HCT116 (cell line): ENCODE results near the gene USP8. TPM values are rescaled to one million over a fixed set of nuclear protein-coding genes. Genes with fewer than 3 reads are reported as not detected.

ENCODE experiments used
- ATAC-seq: fragments of 200-7000 bp; cut with Tn5 transposase; 2 replicates; pipeline ENCODE4 v1.9.1; 2020; ENCODE audit warnings: mild to moderate bottlenecking, moderate library complexity
- BruUV-seq: library from RNA; stranded (reverse); fragments of 400-500 nt; replicated peaks from 2 replicates; lab custom pipeline; 2021; lab: Mats Ljungman, UMichigan
- CTCF ChIA-PET: fragments of 300-600 bp; sonication (Branson Sonifier 250); formaldehyde crosslinking; loops from one replicate; lab custom pipeline; 2021; ENCODE audit warnings: antibody characterized with exemption; lab: Charles Lee
- POLR2A ChIA-PET: fragments of 300-600, 350-600 bp; sonication (Branson Sonifier 250); formaldehyde crosslinking; loops from one replicate; lab custom pipeline; 2021; ENCODE audit warnings: antibody characterized with exemption; lab: Charles Lee
- RAD21 ChIA-PET, 2 experiments: fragments of 300-600 bp; sonication (Branson Sonifier 250); formaldehyde crosslinking; loops; one replicate each; lab custom pipeline; 2023; ENCODE audit warnings: low total read pairs in 2 of 2; ENCODE audit not compliant: uncharacterized antibody in 2 of 2, unreplicated experiment in 2 of 2, low non-redundant PET in 1 of 2; lab: Charles Lee
- DNase-seq: peaks from one replicate; pipeline ENCODE4 v3.0.0-alpha.2; 2010; ENCODE audit warnings: low read depth, low spot score
- H2AFZ ChIP-seq: fragments of 200-600 bp; shearing (Covaris generic), sonication (generic); 2 replicates; pipeline ENCODE4 v1.6.1; 2017; ENCODE audit warnings: low read depth, mixed run types, mixed read lengths, antibody characterized with exemption, low read length; ENCODE audit not compliant: poor library complexity, severe bottlenecking
- H3K27ac ChIP-seq: 2 replicates; pipeline ENCODE4 v1.5.1; 2012; ENCODE audit warnings: low read depth, low read length
- H3K27me3 ChIP-seq: fragments of 200-600 bp; sonication (generic); 2 replicates; pipeline ENCODE4 v1.6.1; 2016; ENCODE audit warnings: mixed run types, low read length, mixed read lengths; ENCODE audit not compliant: insufficient read depth
- H3K36me3 ChIP-seq, 2 experiments: fragments of 200-500 bp in 1 of 2; fragments of 200-600 bp in 1 of 2; sonication (Bioruptor generic) in 1 of 2; sonication (generic) in 1 of 2; 2 replicates each; pipeline versions ENCODE4 v1.5.1 to v1.6.1; 2014 to 2016; ENCODE audit warnings: low read length in 2 of 2, inconsistent platforms in 1 of 2, mixed read lengths in 1 of 2, mixed run types in 1 of 2; ENCODE audit not compliant: insufficient read depth in 2 of 2, control insufficient read depth in 1 of 2
- H3K4me1 ChIP-seq, 2 experiments: fragments of 200-600 bp in 1 of 2; sonication (generic) in 1 of 2; 2 replicates each; pipeline versions ENCODE4 v1.5.1 to v1.6.1; 2012 to 2017; ENCODE audit warnings: low read length in 2 of 2, inconsistent platforms in 1 of 2, mild to moderate bottlenecking in 1 of 2, mixed read lengths in 1 of 2, mixed run types in 1 of 2, moderate library complexity in 1 of 2; ENCODE audit not compliant: insufficient read depth in 2 of 2, control insufficient read depth in 1 of 2
- H3K4me2 ChIP-seq: fragments of 200-600 bp; sonication (generic); 2 replicates; pipeline ENCODE4 v1.6.1; 2017; ENCODE audit warnings: mixed run types, low read length, mixed read lengths
- H3K4me3 ChIP-seq, 2 experiments: fragments of 200-600 bp in 1 of 2; sonication (generic) in 1 of 2; replicated peaks in 1 of 2; 2 replicates each; pipeline ENCODE4 v1.5.1; 2011 to 2016; ENCODE audit warnings: low read length in 2 of 2, control low read depth in 1 of 2, low read depth in 1 of 2, mild to moderate bottlenecking in 1 of 2, mixed read lengths in 1 of 2, mixed run types in 1 of 2
- H3K79me2 ChIP-seq: fragments of 200-600 bp; sonication (generic); 2 replicates; pipeline ENCODE4 v1.6.1; 2017; ENCODE audit warnings: mild to moderate bottlenecking, mixed run types, low read length, moderate library complexity, mixed read lengths; ENCODE audit not compliant: insufficient read depth
- H3K9ac ChIP-seq: fragments of 200-600 bp; sonication (generic); 2 replicates; pipeline ENCODE4 v1.6.1; 2016; ENCODE audit warnings: low read length, mixed read lengths
- H3K9me2 ChIP-seq: fragments of 200-600 bp; sonication (generic), shearing (Covaris generic); 2 replicates; pipeline ENCODE4 v1.6.1; 2017; ENCODE audit warnings: mixed run types, mild to moderate bottlenecking, moderate library complexity; ENCODE audit not compliant: insufficient read depth
- H3K9me3 ChIP-seq, 2 experiments: fragments of 200-500 bp in 1 of 2; fragments of 200-600 bp in 1 of 2; sonication (Bioruptor generic) in 1 of 2; sonication (generic) in 1 of 2; 2 replicates each; pipeline ENCODE4 v1.6.1; 2014 to 2017; ENCODE audit warnings: low read length in 2 of 2, mixed read lengths in 2 of 2, inconsistent platforms in 1 of 2, low read depth in 1 of 2, mild to moderate bottlenecking in 1 of 2, mixed run types in 1 of 2, moderate library complexity in 1 of 2; ENCODE audit not compliant: control insufficient read depth in 1 of 2, insufficient read depth in 1 of 2
- H4K20me1 ChIP-seq: fragments of 200-600 bp; sonication (generic), shearing (Covaris generic); 2 replicates; pipeline ENCODE4 v1.6.1; 2017; ENCODE audit warnings: mixed run types, mild to moderate bottlenecking, moderate library complexity; ENCODE audit not compliant: insufficient read depth
- ATF3 ChIP-seq: IDR thresholded peaks from 2 replicates; pipeline ENCODE4 v1.6.1; 2012
- CBX3 ChIP-seq: IDR thresholded peaks from 2 replicates; pipeline ENCODE4 v1.6.1; 2012; ENCODE audit warnings: low read depth
- CEBPB ChIP-seq: IDR thresholded peaks from 2 replicates; pipeline ENCODE4 v1.6.1; 2012; ENCODE audit warnings: low read depth
- CTCF ChIP-seq, 3 experiments: fragments of 200-600 bp in 1 of 3; sonication (generic) in 1 of 3; IDR thresholded peaks in 2 of 3; conservative IDR thresholded peaks in 1 of 3; 2 replicates each; pipeline ENCODE4 v1.5.1; 2012 to 2017; ENCODE audit warnings: low read depth in 2 of 3, low read length in 2 of 3, antibody characterized with exemption in 1 of 3, borderline replicate concordance in 1 of 3, control low read depth in 1 of 3, mild to moderate bottlenecking in 1 of 3, mixed read lengths in 1 of 3, mixed run types in 1 of 3, moderate library complexity in 1 of 3; ENCODE audit not compliant: insufficient read depth in 1 of 3
- EGR1 ChIP-seq: IDR thresholded peaks from 2 replicates; pipeline ENCODE4 v1.6.1; 2012; ENCODE audit warnings: low read depth
- ELF1 ChIP-seq: IDR thresholded peaks from 2 replicates; pipeline ENCODE4 v1.6.1; 2012; ENCODE audit warnings: low read depth, borderline replicate concordance
- FOSL1 ChIP-seq: IDR thresholded peaks from 2 replicates; pipeline ENCODE4 v1.6.1; 2012; ENCODE audit warnings: low read depth
- JUND ChIP-seq: IDR thresholded peaks from 2 replicates; pipeline ENCODE4 v1.6.1; 2012
- POLR2AphosphoS5 ChIP-seq: IDR thresholded peaks from 2 replicates; pipeline ENCODE4 v1.6.1; 2011; ENCODE audit warnings: mild to moderate bottlenecking, low read depth, low read length, moderate library complexity
- RAD21 ChIP-seq: IDR thresholded peaks from 2 replicates; pipeline ENCODE4 v1.6.1; 2012; ENCODE audit warnings: low read depth, mild to moderate bottlenecking
- SIN3A ChIP-seq: IDR thresholded peaks from 2 replicates; pipeline ENCODE4 v1.6.1; 2012; ENCODE audit warnings: low read depth
- SP1 ChIP-seq: IDR thresholded peaks from 2 replicates; pipeline ENCODE4 v1.6.1; 2012; ENCODE audit warnings: low read depth
- SRF ChIP-seq: IDR thresholded peaks from 2 replicates; pipeline ENCODE4 v1.6.1; 2012; ENCODE audit warnings: low read depth
- TCF7L2 ChIP-seq: IDR thresholded peaks from 2 replicates; pipeline ENCODE4 v1.7.0; 2011; ENCODE audit warnings: borderline replicate concordance, inconsistent platforms; ENCODE audit not compliant: insufficient read depth, insufficient read length; ENCODE audit errors: extremely low read depth
- YY1 ChIP-seq: IDR thresholded peaks from 2 replicates; pipeline ENCODE4 v1.6.1; 2011; ENCODE audit warnings: low read length, low read depth, moderate library complexity, mild to moderate bottlenecking; ENCODE audit not compliant: insufficient replicate concordance; ENCODE audit errors: extremely low read depth
- ZBTB33 ChIP-seq: IDR thresholded peaks from 2 replicates; pipeline ENCODE4 v1.6.1; 2011; ENCODE audit warnings: mild to moderate bottlenecking, low read length, moderate library complexity; ENCODE audit not compliant: insufficient replicate concordance; ENCODE audit errors: extremely low read depth
- ZFX ChIP-seq: fragments of 450-650 bp; IDR thresholded peaks from 2 replicates; pipeline ENCODE4 v1.6.1; 2017
- ZNF274 ChIP-seq: fragments of 200-500 bp; sonication (Bioruptor generic); IDR thresholded peaks from 2 replicates; pipeline ENCODE4 v1.6.1; 2014; ENCODE audit warnings: mild to moderate bottlenecking, low read depth, low read length, inconsistent platforms
- intact Hi-C: fragments of 100-400 bp; cut with micrococcal nuclease; formaldehyde crosslinking; loops from 2 replicates; pipeline ENCODE4 v1.10.0; 2022
- total RNA-seq: library from RNA; stranded (reverse); gene quantifications from one replicate; pipeline ENCODE4 v1.2.1, GENCODE V29; 2021; ENCODE audit not compliant: unreplicated experiment
- TF ChIP-seq, protein P1 (sequence below): IDR thresholded peaks from 2 replicates; pipeline ENCODE4 v1.6.1; 2012

The USP8 gene
- total RNA-seq, 1 experiment from 2014 or later = 67.9 TPM

GRCh38 chr15:50414624-50415023 lies 9.6 kb upstream of the USP8 start:
- ChIA-PET CTCF (no interaction called here), RAD21 (no interaction called here)
- intact Hi-C loops = no loop called here
- Histone ChIP-seq H3K27me3 (no peaks in the 10 kb centered on the region), H2AFZ (no peak overlapping the region), H3K36me3 (no peaks in the 10 kb centered on the region), H3K9me2 (no peaks in the 10 kb centered on the region; the same call in 1 of the 2 replicates), H4K20me1 (no peaks in the 10 kb centered on the region), H3K4me2 (no peak overlapping the region), H3K4me1 (no peaks in the 10 kb centered on the region), H3K79me2 (no peaks in the 10 kb centered on the region), H3K4me3 (no peak overlapping the region)
- ATAC-seq (no peak), DNase-seq (no peak)
- no peak for TF ChIP-seq FOSL1
- no peak for TF ChIP-seq ZFX
- no peak for TF ChIP-seq CEBPB
- TF ChIP-seq POLR2AphosphoS5 = no peak
- TF ChIP-seq SIN3A = no peak
- TF ChIP-seq, protein P1, sequence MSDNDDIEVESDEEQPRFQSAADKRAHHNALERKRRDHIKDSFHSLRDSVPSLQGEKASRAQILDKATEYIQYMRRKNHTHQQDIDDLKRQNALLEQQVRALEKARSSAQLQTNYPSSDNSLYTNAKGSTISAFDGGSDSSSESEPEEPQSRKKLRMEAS = no peak
- no peak for TF ChIP-seq CTCF (IDR thresholded peaks at IDR 0.05 in 2 of 3, conservative IDR thresholded peaks at IDR 0.05 in 1 of 3; ENCODE audit: borderline replicate concordance in 1 of 3, insufficient read depth in 1 of 3, low read depth in 2 of 3, low read length in 2 of 3)
- TF ChIP-seq JUND = no peak
- TF ChIP-seq RAD21 = no peak
- TF ChIP-seq SRF = no peak
- TF ChIP-seq SP1 = no peak
- TF ChIP-seq EGR1 = no peak
- TF ChIP-seq CBX3 = no peak
- TF ChIP-seq ELF1 = no peak
- TF ChIP-seq ATF3 = no peak
- no peak for TF ChIP-seq ZBTB33
- TF ChIP-seq TCF7L2 = no peak
- TF ChIP-seq ZNF274 = no peak
- no peak for TF ChIP-seq YY1
- TF ChIP-seq, all 23 proteins: peak for 0
- no TSS peak for BruUV-seq
- Histone ChIP-seq H3K27ac (no peak overlapping the region), H3K9ac (no peak overlapping the region), H3K9me3 (no peaks in the 10 kb centered on the region)
- POLR2A ChIA-PET = no interaction called here
